GM19438 (cell line): ENCODE data around the gene OR10V1.
A peak's percentile ranks its signal among the peaks of the same experiment; 100 is the strongest.

Source experiments
- ATAC-seq: cut with Tn5 transposase; IDR thresholded peaks from one replicate; pipeline ENCODE4 v1.9.1; 2021; ENCODE audit warnings: low read depth; ENCODE audit not compliant: unreplicated experiment

Gene OR10V1

DNA sequence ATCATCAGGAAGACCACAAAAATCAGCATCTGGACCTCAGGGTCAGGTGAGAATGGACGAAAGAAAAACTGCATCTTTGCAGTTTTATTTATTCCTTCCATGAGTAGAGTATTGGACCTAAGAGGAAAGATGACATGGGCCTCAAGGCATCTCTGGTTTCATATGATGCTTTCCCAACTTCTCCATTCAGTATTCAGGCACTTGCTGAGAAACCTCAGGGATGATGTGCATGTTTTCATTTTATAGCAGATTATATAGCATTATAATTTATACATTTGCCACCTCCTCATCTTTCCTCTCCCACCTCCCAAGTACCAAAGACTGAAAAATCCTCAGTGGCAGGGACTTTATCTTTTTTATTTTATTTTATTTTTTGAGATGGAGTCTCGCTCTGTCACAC is at the start of gene OR10V1:
Gene OR10V1, minus strand, starts transcription at position 101 of the 400 bp plus-strand sequence. Its CDS starts 0 bp downstream, at position 101.
- no peak for ATAC-seq

DNA sequence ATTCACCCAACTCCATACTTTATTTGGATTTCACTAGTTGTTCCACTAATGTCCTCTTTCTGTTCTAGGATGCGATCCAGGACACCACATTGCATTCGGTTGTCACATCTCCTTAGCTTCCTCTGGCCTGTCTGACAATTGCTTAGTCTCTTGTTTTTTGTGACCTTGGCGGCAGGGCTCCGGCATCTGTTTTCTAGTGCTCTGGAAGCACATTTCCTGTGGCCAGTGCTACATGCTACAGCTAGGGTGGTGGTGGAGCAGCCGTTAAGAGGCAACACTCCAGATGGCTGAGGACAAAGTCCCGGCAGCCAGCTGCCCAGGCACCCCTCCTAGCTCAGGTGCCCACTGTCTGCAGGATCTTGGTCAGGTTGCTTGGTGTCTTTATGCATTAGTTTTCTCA is 48.3 kb upstream of the OR10V1 start:
- ATAC-seq, result no peak

DNA sequence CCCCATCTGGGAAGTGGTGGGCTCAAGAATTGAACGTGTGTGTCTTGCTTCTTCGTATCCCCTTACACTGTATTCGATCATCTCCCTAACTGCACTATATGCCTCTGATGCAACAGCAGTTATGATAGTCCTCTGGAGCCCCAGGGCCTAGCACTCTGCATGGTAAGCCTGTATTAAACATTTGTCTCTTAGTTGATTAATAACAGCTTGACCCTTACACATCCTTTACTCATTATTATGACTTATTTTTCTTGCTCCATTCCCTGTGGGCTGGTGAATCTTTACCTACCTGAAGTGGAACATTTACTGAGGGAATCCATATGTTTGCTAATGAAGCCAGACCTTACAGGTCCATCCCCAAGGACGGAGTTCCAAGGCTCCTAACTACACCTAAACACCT is 47.1 kb upstream of the OR10V1 start:
- ATAC-seq, result no peak

DNA sequence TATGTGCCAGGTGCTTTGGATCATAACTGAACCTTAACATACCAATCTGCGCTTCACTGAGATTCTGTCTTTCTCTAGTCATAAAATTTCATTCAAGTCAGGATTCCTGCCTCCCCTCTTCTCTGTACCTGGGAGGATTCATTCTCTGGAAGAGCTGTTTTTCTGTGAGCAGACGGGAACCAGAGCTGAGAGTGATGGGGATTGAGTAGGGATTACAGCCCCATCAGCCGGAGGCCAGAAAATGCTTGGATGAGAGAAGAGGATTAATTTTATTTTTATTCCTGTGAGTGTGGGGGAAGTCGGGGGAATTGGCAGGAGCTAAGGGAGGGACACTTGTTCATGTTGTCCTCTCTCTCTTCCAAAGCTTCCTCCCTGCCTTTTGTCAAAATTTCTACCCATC is 46.3 kb upstream of the OR10V1 start:
- ATAC-seq, result no peak

DNA sequence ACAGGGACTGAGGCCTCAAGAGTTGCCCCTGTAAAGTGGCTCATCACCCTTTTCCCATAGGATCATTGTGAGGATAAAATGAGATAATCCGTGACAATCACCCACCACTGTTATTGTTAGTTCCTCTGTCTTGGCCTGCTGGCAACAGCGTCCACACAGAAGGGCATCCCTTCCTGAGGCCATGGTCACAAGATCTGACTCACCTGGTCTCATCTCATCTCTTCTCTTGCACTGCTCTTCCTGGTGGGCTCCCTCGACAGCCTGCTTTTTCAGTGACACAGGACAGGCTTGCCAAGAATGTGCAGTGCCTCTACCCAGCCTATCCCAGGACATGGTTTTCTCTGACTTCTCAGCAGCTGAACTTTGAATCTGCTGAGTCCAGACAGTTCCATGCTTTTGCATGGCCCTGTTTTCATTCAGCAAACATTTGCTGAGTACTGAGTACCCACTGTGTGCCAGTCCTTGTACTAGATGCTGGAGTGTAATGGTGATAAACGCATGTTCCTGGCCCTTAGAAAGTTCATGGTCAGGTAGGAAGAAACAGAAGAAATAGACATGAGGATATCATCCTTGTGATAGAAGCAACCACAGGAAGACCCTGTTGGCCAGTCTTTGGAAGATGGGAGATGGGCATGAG is 44.9 kb upstream of the OR10V1 start:
- no peak for ATAC-seq

- no peak for ATAC-seq
Observed at GRCh38 chr11:59756845-59757244, 43.2 kb upstream of the OR10V1 start.

DNA sequence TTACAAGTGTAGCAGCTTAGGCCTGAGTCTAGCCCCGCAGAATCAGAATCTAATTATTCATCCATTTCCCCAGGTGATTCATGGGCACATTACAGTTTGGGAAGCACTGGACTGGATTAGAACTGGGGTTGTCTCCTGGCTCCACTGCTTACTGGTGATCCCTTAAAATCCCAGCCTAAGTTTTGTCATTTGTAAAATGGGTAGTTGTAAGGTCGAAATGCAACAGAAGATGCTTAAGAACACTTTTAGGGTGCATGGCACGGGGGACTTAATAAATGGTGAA is 42.9 kb upstream of the OR10V1 start:
- ATAC-seq, result no peak

DNA sequence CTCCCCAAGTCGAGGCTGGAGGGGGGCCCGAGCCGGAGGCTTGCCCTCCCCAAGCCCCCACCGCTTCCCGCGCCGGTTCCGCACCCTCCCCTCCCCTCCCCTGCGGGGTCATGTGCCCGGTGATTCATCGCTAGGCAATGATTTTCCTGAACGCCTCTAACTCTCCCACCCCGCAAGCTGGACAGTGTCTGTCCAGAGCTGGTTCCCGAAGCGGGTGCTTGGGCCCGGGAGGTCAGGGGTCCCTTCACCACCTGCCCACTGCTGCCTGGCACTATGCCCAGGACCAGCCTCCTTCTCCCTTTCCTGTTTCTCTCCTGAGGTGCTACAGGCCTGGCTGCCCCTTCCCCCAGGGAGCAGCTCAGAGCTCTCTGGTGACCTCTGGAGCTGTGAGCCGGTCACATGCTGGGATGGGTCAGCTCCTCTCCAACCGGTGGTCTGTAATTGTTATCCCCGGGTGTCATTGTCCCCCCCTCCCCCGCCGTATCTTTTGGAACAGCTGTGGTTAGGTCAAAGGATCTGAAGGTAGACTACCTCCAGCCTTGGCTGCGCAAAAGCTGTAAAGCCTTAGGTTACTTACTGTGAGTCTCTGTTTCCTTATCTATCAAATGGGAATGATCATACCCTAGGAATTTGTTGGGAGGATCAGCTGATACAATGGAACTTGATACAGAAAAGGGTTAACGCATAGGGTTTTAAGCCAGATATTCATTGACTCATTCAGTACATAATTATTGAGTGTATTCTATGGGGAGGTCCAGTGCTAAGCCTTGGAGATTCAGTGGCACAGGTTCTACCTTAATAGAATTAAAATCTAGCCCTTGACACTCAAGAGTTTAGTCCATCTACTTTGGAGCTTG is 42.3 kb upstream of the OR10V1 start:
- no peak for ATAC-seq

- ATAC-seq, result peak; percentile 46
Observed at GRCh38 chr11:59754859-59755700, 41.4 kb upstream of the OR10V1 start, which contains the start of gene STX3. Gene STX3, plus strand, starts transcription at chr11:59755376. Its CDS starts 230 bp downstream, at chr11:59755606.

DNA sequence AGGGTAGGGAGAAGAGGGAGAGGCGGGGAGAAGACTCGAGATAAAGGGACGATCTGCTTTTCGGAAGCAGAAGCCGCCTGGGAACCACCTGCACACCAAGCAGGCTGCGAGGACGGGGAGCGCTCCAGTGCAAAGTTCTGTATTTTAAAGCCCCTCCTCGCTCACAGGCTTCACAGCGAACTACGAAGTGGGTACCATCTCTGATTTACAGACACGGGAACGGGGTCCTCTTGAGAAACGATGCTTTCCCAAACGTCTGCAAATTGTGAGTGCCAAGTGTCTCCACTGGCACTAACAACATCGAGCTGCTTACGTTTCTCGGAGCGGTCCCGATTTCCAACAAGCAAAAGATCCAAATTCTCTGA is 40.8 kb upstream of the OR10V1 start:
- ATAC-seq, result peak; percentile 34

- peak; percentile 80 for ATAC-seq
Observed at GRCh38 chr11:59753650-59754493, 40.2 kb upstream of the OR10V1 start.

DNA sequence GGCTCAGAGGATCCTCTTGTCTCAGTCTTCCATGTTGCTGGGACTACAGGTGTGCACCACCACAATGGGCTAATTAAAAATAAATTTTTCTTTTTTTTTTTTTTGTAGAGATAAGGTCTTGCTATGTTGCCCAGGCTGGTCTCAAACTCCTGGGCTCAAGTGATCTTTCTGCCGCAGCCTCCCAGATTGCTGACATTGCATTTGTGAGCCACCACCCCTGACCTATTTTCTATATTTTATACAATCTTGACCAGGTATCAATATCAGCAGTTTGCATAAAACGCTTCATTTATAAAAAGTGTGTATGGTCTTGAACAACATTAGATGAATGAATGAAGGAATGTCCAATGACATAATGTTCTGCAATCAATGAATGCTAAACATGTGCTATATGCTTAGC is 32.5 kb upstream of the OR10V1 start:
- no peak for ATAC-seq

DNA sequence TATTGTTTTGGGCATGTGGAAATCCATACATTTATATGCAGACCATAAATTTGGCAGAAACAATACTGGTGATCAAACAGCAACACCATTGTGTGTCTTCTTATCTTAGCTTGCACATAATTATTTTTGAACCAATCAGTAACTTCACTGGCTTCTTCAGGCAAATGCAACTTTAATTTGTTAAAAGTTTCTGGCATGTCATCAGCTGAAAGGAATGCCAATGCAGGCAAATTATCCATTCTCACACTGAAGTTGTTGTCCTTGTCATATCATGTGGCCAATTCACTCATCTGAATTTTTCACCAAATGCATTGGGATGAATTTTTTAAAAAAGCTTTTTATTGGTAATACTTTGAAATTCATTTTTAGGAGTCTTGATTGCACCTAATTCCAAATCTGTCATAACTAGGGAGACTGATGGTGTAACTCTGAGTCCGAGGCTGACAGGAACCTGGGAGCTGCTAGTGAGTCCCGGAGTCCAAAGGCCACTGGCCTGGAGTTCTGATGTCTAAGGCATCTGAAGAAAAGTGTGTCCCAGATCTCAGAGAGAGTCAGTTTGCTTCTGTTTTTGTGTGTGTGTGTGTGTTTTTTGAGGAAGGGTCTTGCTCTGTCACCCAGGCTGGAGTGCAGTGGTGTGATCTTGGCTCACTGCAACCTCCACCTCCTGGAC is 17.4 kb upstream of the OR10V1 start:
- no peak for ATAC-seq

GRCh38 chr11:59729834-59730233 is 16.2 kb upstream of the OR10V1 start:
- ATAC-seq, result no peak

DNA sequence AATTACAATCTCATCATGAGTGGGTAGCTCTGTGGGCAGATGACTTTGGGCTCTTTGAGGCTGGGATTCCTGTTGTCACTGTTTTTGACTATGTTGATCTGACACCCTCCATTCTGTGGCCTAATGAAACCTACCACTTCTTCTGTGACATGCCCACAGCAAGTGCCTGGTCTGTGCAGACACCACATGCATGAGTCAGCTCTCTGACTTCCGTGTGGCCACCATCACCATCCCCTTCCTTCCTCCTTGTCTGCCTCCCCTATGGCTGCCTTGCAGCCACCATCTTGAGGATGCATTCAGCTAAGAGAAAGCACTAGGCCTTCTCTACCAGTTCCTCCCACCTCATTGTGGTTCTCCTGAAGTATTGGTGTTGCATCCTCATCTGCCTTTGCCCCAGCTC is 15.3 kb upstream of the OR10V1 start:
- no peak for ATAC-seq

GRCh38 chr11:59728154-59728553 is 14.5 kb upstream of the OR10V1 start:
- no peak for ATAC-seq

DNA sequence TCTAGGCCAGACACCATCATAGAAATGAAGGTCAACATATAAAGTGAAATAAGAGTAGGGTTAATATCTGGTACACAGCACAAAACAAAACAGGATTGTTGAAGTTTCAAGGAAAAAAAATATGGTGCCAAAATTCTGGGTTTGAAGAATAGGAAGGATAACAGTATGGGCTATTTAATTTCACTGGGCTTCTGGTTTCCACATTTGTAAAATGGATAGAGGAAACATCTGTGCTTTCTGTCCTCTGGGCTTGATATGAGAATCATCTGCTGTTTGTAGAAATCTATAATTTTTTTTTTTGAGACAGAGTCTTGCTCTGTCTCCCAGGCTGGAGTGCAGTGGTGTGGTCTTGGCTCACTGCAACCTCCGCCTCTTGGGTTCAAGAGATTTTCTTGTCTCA is 13.8 kb upstream of the OR10V1 start:
- ATAC-seq, result no peak

GRCh38 chr11:59724066-59724465 is 10.4 kb upstream of the OR10V1 start:
- no peak for ATAC-seq

DNA sequence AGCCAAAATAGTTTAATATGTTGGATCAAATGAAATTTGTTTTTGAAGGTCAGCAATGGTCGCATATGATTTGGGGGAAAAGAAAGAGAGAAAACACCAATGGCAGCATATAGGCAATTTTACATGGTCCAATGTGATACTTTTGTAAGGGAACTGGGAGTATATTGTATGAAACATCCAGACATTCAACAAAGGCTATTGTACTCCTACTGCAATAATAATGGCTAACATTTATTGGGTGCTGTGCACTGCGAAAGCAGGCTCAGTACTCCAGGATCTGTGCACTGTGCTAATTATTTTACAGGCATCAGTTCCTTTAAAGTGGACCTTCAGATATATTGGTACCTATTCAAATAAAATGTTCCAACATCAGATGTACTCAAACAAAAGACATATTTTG is 5.9 kb upstream of the OR10V1 start:
- no peak for ATAC-seq

- ATAC-seq, result no peak
Observed at GRCh38 chr11:59716051-59716450, 2.4 kb upstream of the OR10V1 start.
